ENCODE results near the gene MLPH. TPM values are rescaled to one million over a fixed set of nuclear protein-coding genes. Genes with fewer than 3 reads are reported as not detected.

MLPH gene
- total and polyA plus RNA-seq, 9 of the 15 experiments (the other 6 are each of a cell fraction or from before 2014, with no cell fraction given): 0.22 TPM; not detected in 8

DNA sequence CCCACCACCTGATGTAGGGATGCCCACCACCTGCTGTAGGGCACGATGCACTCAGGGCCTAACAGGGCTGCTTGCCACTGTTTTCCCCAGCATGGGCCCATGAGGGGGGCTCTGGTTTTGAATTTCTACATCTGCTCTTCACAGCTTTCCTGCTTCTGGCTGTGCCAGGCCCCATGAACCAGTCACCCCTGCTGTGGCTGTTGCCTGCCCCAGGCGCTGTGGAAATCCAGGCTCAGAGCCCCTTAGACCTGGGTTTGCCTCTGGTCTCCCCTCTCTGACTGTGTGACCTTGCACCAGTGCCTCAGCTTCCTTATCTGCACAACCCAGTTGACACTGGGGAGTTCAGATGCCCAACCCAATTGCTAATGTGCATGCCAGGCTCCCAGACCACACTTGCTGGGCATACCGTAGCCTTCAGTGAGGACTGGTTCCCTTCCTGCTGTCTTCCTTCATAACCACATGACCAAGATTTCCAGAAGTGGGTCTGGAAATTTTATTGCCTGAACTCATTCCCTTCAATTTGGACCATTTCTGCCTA is 6.0 kb upstream of the MLPH start:
- FAIRE-seq: no peak
- BruUV-seq (replicated peaks): no TSS peak
- Histone ChIP-seq H3K9ac (ENCODE audit: insufficient read depth in 1 of 2, low read depth in 2 of 2, low read length in 2 of 2) (no peak overlapping the region), H3K36me3 (ENCODE audit: control insufficient read depth, insufficient read depth, low read length) (no peaks in the 10 kb centered on the region), H3K9me3 (replicated peaks; ENCODE audit: control insufficient read depth, insufficient read depth, low read depth, low read length) (no peaks in the 10 kb centered on the region), H3K4me3 (no peak overlapping the region), H3K27ac (ENCODE audit: extremely low read depth, low read depth, low read length) (no peak overlapping the region), H3K79me2 (ENCODE audit: control insufficient read depth, insufficient read depth, low read length) (no peaks in the 10 kb centered on the region), H3K4me1 (replicated peaks in 1 of 2; ENCODE audit: control insufficient read depth in 2 of 2, insufficient read depth in 2 of 2, low read length in 2 of 2) (no peaks in the 10 kb centered on the region), H2AFZ (ENCODE audit: low read depth, low read length) (no peak overlapping the region), H3K9me1 (ENCODE audit: control insufficient read depth, insufficient read depth, low read length) (no peaks in the 10 kb centered on the region), H4K20me1 (replicated peaks; ENCODE audit: control insufficient read depth, insufficient read depth, low read length) (no peaks in the 10 kb centered on the region), H3K27me3 (ENCODE audit: control insufficient read depth in 2 of 2, insufficient read depth in 2 of 2, low read length in 2 of 2) (peaks cover 0 to 27% of the 10 kb centered on the region in 2 experiments; a peak in 3 of 5 replicates), H3K4me2 (ENCODE audit: insufficient read depth, low read length) (no peak overlapping the region)
- ChIA-PET POLR2A (no interaction called here), CTCF (ENCODE audit: low intra/inter-chr PET ratio) (no interaction called here)
- ATAC-seq: no peak
- intact Hi-C loops (cut with micrococcal nuclease) (no loop called here), in situ Hi-C loops (cut with MboI) (no loop called here)
- TF ChIP-seq TEAD4 (IDR thresholded peaks at IDR 0.05; ENCODE audit: low read length) (no peak), TEAD4 (CRISPR knock-in tag; IDR thresholded peaks at IDR 0.05; ENCODE audit: borderline replicate concordance) (no peak)
- 0% methylated on average over 2 of the region's 3 CpGs for WGBS (ENCODE audit: insufficient coverage, low coverage, missing lambda C conversion rate)
- no peak for DNase-seq (ENCODE audit: extremely low read depth in 1 of 4, low spot score in 3 of 4)

DNA sequence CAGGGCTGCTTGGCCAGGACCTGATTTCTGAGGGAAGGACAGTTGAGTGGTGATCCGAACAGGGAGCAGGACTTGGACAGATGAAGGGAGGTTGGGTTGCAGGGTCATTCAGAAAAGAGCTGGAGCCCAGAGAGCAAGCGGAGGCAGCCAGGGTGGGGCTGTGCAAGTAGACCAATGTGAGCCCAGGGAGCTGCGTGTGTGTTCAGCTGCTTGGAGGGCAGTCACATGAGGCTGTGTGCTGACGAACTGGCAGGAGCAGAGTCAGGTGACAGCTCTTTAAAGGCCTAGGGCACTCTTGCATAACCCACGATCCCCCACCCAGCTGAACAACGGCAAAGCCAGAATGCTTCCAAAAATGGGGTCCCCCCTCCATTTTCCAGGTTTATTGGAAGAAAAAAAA is 4.6 kb upstream of the MLPH start:
- BruUV-seq (replicated peaks): no TSS peak
- CTCF ChIA-PET (ENCODE audit: low intra/inter-chr PET ratio): no interaction called here
- Histone ChIP-seq H3K79me2 (ENCODE audit: control insufficient read depth, insufficient read depth, low read length) (no peaks in the 10 kb centered on the region), H4K20me1 (replicated peaks; ENCODE audit: control insufficient read depth, insufficient read depth, low read length) (no peaks in the 10 kb centered on the region), H3K4me1 (replicated peaks in 1 of 2; ENCODE audit: control insufficient read depth in 2 of 2, insufficient read depth in 2 of 2, low read length in 2 of 2) (no peaks in the 10 kb centered on the region), H3K36me3 (ENCODE audit: control insufficient read depth, insufficient read depth, low read length) (no peaks in the 10 kb centered on the region), H2AFZ (ENCODE audit: low read depth, low read length) (no peak overlapping the region), H3K27ac (ENCODE audit: extremely low read depth, low read depth, low read length) (no peak overlapping the region), H3K9me1 (ENCODE audit: control insufficient read depth, insufficient read depth, low read length) (no peaks in the 10 kb centered on the region), H3K9me3 (replicated peaks; ENCODE audit: control insufficient read depth, insufficient read depth, low read depth, low read length) (no peaks in the 10 kb centered on the region), H3K9ac (ENCODE audit: insufficient read depth in 1 of 2, low read depth in 2 of 2, low read length in 2 of 2) (no peak overlapping the region), H3K4me2 (ENCODE audit: insufficient read depth, low read length) (no peak overlapping the region), H3K27me3 (ENCODE audit: control insufficient read depth in 2 of 2, insufficient read depth in 2 of 2, low read length in 2 of 2) (peaks cover 0 to 31% of the 10 kb centered on the region in 2 experiments; a peak in 2 of 5 replicates), H3K4me3 (no peak overlapping the region)
- in situ Hi-C loops (cut with MboI) (no loop called here), intact Hi-C loops (cut with micrococcal nuclease) (no loop called here)
- ATAC-seq: no peak
- no peak for DNase-seq (ENCODE audit: extremely low read depth in 1 of 4, low spot score in 3 of 4)
- WGBS (ENCODE audit: insufficient coverage, low coverage, missing lambda C conversion rate): 0% methylated on average over 3 of the region's 6 CpGs
- POLR2A ChIA-PET: interaction anchor here (0.7 kb wide), 2 partner anchors 12 to 39 kb away, joined by 3 to 4 read pairs; no protein-coding TSS in a partner anchor
- FAIRE-seq: no peak
- TF ChIP-seq RAD21 (CRISPR knock-in tag; conservative IDR thresholded peaks at IDR 0.05 in 1 of 2, IDR thresholded peaks at IDR 0.05 in 1 of 2) (no peak), KAT7 (CRISPR knock-in tag; IDR thresholded peaks at IDR 0.05; ENCODE audit: borderline replicate concordance) (no peak), CEBPG (CRISPR knock-in tag; IDR thresholded peaks at IDR 0.05) (no peak), CEBPG (tag; conservative IDR thresholded peaks at IDR 0.05 in 1 of 2, IDR thresholded peaks at IDR 0.05 in 1 of 2) (peak; percentile 34 to 82; a peak in 3 of 4 replicates), ETV5 (CRISPR knock-in tag; IDR thresholded peaks at IDR 0.05; ENCODE audit: low read depth) (no peak), BHLHE40 (IDR thresholded peaks at IDR 0.05; ENCODE audit: low read length) (0 out of 2 replicates have a peak, but pooled peaks have one; percentile 39), SRSF1 (IDR thresholded peaks at IDR 0.05; ENCODE audit: low read depth, low read length) (no peak), DNMT1 (IDR thresholded peaks at IDR 0.05) (no peak)
- TF ChIP-seq, protein P1, sequence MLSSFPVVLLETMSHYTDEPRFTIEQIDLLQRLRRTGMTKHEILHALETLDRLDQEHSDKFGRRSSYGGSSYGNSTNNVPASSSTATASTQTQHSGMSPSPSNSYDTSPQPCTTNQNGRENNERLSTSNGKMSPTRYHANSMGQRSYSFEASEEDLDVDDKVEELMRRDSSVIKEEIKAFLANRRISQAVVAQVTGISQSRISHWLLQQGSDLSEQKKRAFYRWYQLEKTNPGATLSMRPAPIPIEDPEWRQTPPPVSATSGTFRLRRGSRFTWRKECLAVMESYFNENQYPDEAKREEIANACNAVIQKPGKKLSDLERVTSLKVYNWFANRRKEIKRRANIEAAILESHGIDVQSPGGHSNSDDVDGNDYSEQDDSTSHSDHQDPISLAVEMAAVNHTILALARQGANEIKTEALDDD (IDR thresholded peaks at IDR 0.05): no peak
- TF ChIP-seq, protein P2, sequence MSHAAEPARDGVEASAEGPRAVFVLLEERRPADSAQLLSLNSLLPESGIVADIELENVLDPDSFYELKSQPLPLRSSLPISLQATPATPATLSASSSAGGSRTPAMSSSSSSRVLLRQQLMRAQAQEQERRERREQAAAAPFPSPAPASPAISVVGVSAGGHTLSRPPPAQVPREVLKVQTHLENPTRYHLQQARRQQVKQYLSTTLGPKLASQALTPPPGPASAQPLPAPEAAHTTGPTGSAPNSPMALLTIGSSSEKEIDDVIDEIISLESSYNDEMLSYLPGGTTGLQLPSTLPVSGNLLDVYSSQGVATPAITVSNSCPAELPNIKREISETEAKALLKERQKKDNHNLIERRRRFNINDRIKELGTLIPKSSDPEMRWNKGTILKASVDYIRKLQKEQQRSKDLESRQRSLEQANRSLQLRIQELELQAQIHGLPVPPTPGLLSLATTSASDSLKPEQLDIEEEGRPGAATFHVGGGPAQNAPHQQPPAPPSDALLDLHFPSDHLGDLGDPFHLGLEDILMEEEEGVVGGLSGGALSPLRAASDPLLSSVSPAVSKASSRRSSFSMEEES (CRISPR knock-in tag; IDR thresholded peaks at IDR 0.05): peak; percentile 25; the same call in 1 of the 2 replicates

Data from K562 (cell line).